ENCODE results near the gene YWHAB.

GRCh38 chr20:44916586-44916985 is 31.1 kb downstream of the YWHAB start:
- TF ChIP-seq CTCF (IDR thresholded peaks at IDR 0.05) (no peak), TCF12 (IDR thresholded peaks at IDR 0.05) (no peak), TAF1 (IDR thresholded peaks at IDR 0.05; ENCODE audit: borderline replicate concordance, low read depth, low read length) (no peak), USF2 (IDR thresholded peaks at IDR 0.05; ENCODE audit: borderline replicate concordance, low read depth, low read length) (no peak), RAD21 (IDR thresholded peaks at IDR 0.05; ENCODE audit: low read length) (no peak), POLR2AphosphoS5 (IDR thresholded peaks at IDR 0.05; ENCODE audit: low read depth, low read length) (no peak), GABPA (IDR thresholded peaks at IDR 0.05; ENCODE audit: low read depth) (no peak), JUND (IDR thresholded peaks at IDR 0.05) (no peak), EP300 (IDR thresholded peaks at IDR 0.05; ENCODE audit: borderline replicate concordance in 1 of 2, low read depth in 1 of 2, low read length in 1 of 2) (no peak), FOXJ3 (CRISPR knock-in tag; IDR thresholded peaks at IDR 0.05) (no peak), SMC3 (IDR thresholded peaks at IDR 0.05; ENCODE audit: low read depth, low read length) (no peak)
- TF ChIP-seq, protein P1, sequence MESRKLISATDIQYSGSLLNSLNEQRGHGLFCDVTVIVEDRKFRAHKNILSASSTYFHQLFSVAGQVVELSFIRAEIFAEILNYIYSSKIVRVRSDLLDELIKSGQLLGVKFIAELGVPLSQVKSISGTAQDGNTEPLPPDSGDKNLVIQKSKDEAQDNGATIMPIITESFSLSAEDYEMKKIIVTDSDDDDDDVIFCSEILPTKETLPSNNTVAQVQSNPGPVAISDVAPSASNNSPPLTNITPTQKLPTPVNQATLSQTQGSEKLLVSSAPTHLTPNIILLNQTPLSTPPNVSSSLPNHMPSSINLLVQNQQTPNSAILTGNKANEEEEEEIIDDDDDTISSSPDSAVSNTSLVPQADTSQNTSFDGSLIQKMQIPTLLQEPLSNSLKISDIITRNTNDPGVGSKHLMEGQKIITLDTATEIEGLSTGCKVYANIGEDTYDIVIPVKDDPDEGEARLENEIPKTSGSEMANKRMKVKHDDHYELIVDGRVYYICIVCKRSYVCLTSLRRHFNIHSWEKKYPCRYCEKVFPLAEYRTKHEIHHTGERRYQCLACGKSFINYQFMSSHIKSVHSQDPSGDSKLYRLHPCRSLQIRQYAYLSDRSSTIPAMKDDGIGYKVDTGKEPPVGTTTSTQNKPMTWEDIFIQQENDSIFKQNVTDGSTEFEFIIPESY (IDR thresholded peaks at IDR 0.05; ENCODE audit: borderline replicate concordance, low read depth) = no peak

Measured in SK-N-SH (cell line).